DND-41 (cell line): Measurements from ENCODE around the gene NBEA.

Experiments used
- ATAC-seq: fragments of 200-7000 bp; cut with Tn5 transposase; 3 replicates; pipeline ENCODE4 v1.9.1; 2021; ENCODE audit warnings: low read depth; ENCODE audit not compliant: insufficient read depth
- DNase-seq: peaks from one replicate; pipeline ENCODE4 v3.0.0-alpha.2; 2020
- H2AFZ ChIP-seq: 2 replicates; pipeline ENCODE4 v1.6.0; 2012; ENCODE audit warnings: low read depth, low read length
- H3K27ac ChIP-seq: 2 replicates; pipeline ENCODE4 v1.5.1; 2012; ENCODE audit warnings: low read length, inconsistent platforms
- H3K27me3 ChIP-seq: fragments of 200-600 bp; sonication (generic); 2 replicates; pipeline ENCODE4 v1.6.0; 2012; ENCODE audit warnings: low read length, mild to moderate bottlenecking, inconsistent platforms; ENCODE audit not compliant: insufficient read depth, poor library complexity
- H3K36me3 ChIP-seq: 2 replicates; pipeline ENCODE4 v1.5.1; 2012; ENCODE audit warnings: low read length, inconsistent platforms; ENCODE audit not compliant: insufficient read depth
- H3K4me1 ChIP-seq: 2 replicates; pipeline ENCODE4 v1.5.1; 2012; ENCODE audit warnings: mild to moderate bottlenecking, low read length; ENCODE audit not compliant: insufficient read depth
- H3K4me2 ChIP-seq: 2 replicates; pipeline ENCODE4 v1.6.0; 2012; ENCODE audit warnings: mild to moderate bottlenecking, moderate library complexity, low read length, inconsistent platforms; ENCODE audit not compliant: insufficient read depth
- H3K4me3 ChIP-seq, 2 experiments: fragments of 200-600 bp in 1 of 2; shearing (Covaris generic) in 1 of 2; 2 replicates each; pipeline ENCODE4 v1.5.1; 2012 to 2016; ENCODE audit warnings: inconsistent platforms in 2 of 2, low read length in 2 of 2, mild to moderate bottlenecking in 2 of 2, low read depth in 1 of 2, moderate library complexity in 1 of 2
- H3K79me2 ChIP-seq: 2 replicates; pipeline ENCODE4 v1.6.0; 2012; ENCODE audit warnings: low read length, inconsistent platforms; ENCODE audit not compliant: insufficient read depth
- H3K9ac ChIP-seq: 2 replicates; pipeline ENCODE4 v1.6.0; 2012; ENCODE audit warnings: low read depth, mild to moderate bottlenecking, inconsistent platforms, low read length, moderate library complexity
- H3K9me3 ChIP-seq: 2 replicates; pipeline ENCODE4 v1.5.1; 2012; ENCODE audit warnings: low read length, moderate library complexity, mild to moderate bottlenecking, inconsistent platforms; ENCODE audit not compliant: insufficient read depth, severe bottlenecking
- H4K20me1 ChIP-seq: 2 replicates; pipeline ENCODE4 v1.6.0; 2012; ENCODE audit warnings: low read length; ENCODE audit not compliant: insufficient read depth
- EZH2 ChIP-seq: IDR thresholded peaks from 3 replicates; pipeline ENCODE4 v1.6.1; 2012; ENCODE audit warnings: borderline replicate concordance, low read depth, mild to moderate bottlenecking, moderate library complexity, low read length, inconsistent platforms; ENCODE audit not compliant: severe bottlenecking
- TF ChIP-seq, protein P1 (sequence below): IDR thresholded peaks from 2 replicates; pipeline ENCODE4 v1.5.1; 2012; ENCODE audit warnings: borderline replicate concordance, low read length, moderate library complexity, mild to moderate bottlenecking; ENCODE audit not compliant: poor library complexity, severe bottlenecking; ENCODE audit errors: extremely low read depth

Gene NBEA

GRCh38 chr13:35164324-35164932 lies 222.4 kb downstream of the NBEA start:
- Histone ChIP-seq H3K9ac (no peak overlapping the region), H3K79me2 (no peaks in the 10 kb centered on the region), H3K4me2 (no peak overlapping the region), H3K36me3 (no peaks in the 10 kb centered on the region), H3K27ac (no peak overlapping the region), H3K27me3 (no peaks in the 10 kb centered on the region), H2AFZ (no peak overlapping the region), H4K20me1 (no peaks in the 10 kb centered on the region), H3K4me1 (peaks cover 8% of the 10 kb centered on the region), H3K9me3 (no peaks in the 10 kb centered on the region), H3K4me3 (no peak overlapping the region)
- ATAC-seq (peak; percentile 87), DNase-seq (no peak)
- TF ChIP-seq, protein P1, sequence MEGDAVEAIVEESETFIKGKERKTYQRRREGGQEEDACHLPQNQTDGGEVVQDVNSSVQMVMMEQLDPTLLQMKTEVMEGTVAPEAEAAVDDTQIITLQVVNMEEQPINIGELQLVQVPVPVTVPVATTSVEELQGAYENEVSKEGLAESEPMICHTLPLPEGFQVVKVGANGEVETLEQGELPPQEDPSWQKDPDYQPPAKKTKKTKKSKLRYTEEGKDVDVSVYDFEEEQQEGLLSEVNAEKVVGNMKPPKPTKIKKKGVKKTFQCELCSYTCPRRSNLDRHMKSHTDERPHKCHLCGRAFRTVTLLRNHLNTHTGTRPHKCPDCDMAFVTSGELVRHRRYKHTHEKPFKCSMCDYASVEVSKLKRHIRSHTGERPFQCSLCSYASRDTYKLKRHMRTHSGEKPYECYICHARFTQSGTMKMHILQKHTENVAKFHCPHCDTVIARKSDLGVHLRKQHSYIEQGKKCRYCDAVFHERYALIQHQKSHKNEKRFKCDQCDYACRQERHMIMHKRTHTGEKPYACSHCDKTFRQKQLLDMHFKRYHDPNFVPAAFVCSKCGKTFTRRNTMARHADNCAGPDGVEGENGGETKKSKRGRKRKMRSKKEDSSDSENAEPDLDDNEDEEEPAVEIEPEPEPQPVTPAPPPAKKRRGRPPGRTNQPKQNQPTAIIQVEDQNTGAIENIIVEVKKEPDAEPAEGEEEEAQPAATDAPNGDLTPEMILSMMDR: peak; percentile 69
- no peak for TF ChIP-seq EZH2

GRCh38 chr13:35165205-35165604 lies 223.1 kb downstream of the NBEA start:
- DNase-seq (no peak), ATAC-seq (no peak)
- Histone ChIP-seq H3K79me2 (no peaks in the 10 kb centered on the region), H3K27me3 (no peaks in the 10 kb centered on the region), H3K36me3 (no peaks in the 10 kb centered on the region), H3K9ac (no peak overlapping the region), H3K4me3 (no peak overlapping the region), H4K20me1 (no peaks in the 10 kb centered on the region), H2AFZ (no peak overlapping the region), H3K27ac (no peak overlapping the region), H3K4me1 (peaks cover 8% of the 10 kb centered on the region), H3K4me2 (no peak overlapping the region), H3K9me3 (no peaks in the 10 kb centered on the region)
- TF ChIP-seq, protein P1: no peak
- no peak for TF ChIP-seq EZH2

DNA sequence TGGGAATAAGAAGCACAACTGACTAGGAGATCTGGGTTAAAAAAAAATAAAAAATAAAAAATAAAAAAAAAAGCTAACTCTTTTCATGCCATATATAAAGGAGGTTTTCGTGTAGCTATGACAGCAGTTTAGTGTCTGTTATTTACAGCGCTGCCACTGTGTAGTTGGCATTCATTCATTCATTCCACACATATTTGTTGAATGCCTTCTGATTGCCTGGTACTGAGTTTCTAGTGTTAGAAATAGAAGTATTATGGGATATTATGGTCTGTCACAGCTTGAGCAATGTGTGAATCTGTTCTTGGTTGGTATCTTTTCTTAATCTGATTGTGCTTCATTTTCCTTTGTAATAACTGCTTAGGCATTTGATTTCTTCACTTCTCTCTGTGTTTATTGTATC lies 237.4 kb downstream of the NBEA start:
- ATAC-seq (no peak), DNase-seq (no peak)
- Histone ChIP-seq H4K20me1 (no peaks in the 10 kb centered on the region), H3K79me2 (no peaks in the 10 kb centered on the region), H3K9ac (no peak overlapping the region), H2AFZ (no peak overlapping the region), H3K9me3 (no peaks in the 10 kb centered on the region), H3K27ac (no peak overlapping the region), H3K4me1 (no peaks in the 10 kb centered on the region), H3K4me2 (no peak overlapping the region), H3K4me3 (no peak overlapping the region), H3K36me3 (no peaks in the 10 kb centered on the region; the same call in 1 of the 2 replicates), H3K27me3 (no peaks in the 10 kb centered on the region)
- no peak for TF ChIP-seq EZH2
- TF ChIP-seq, protein P1: no peak
